ENCODE results near the gene OCRL.
A peak's percentile ranks its signal among the peaks of the same experiment; 100 is the strongest.

Gene OCRL

GRCh38 chrX:129540068-129540653, at the start of gene OCRL:
TSS of gene OCRL (plus strand) at chrX:129540259. CDS start at chrX:129540440, 181 bp downstream.
- Histone ChIP-seq H3K27me3 (ENCODE audit: control insufficient read depth in 1 of 2, insufficient read depth in 2 of 2, low read length in 2 of 2) (no peaks in the 10 kb centered on the region), H3K36me3 (ENCODE audit: control insufficient read depth in 2 of 2, insufficient read depth in 2 of 2, low read length in 2 of 2) (no peaks in the 10 kb centered on the region), H3K27ac (ENCODE audit: low read length) (no peak within 1 kb of the TSS), H3K9ac (ENCODE audit: low read length in 2 of 2) (peak within 1 kb of the TSS; percentile 51 to 65), H3K9me3 (ENCODE audit: control insufficient read depth in 2 of 2, low read length in 2 of 2) (no peaks in the 10 kb centered on the region), H3K4me3 (ENCODE audit: low read length in 2 of 2) (peak within 1 kb of the TSS; percentile 71 to 72), H3K4me1 (ENCODE audit: control insufficient read depth, insufficient read depth, low read length) (no peaks in the 10 kb centered on the region)

DNA sequence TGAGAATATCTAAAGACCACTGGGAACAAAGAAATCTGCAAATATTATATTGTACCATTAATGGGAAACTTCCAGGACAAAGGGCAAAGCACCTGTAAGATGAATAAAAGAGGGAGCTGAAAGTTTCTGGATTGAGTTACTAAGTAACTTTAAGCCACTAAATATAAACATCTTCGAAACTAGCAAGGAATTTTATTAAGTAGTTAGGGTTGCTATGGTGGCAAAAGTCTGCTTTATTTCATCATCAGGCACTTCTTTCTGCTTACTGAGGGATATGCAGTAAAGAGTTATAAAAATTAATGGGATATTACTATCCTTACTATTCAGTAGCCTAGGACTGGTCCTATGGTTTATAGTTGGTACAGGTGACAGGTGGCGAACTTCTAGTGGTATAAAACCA, 49.7 kb upstream of the OCRL start:
- no peak overlapping the region for H3K4me3 ChIP-seq (ENCODE audit: low read length in 2 of 2)
- H3K27me3 ChIP-seq (ENCODE audit: control insufficient read depth in 1 of 2, insufficient read depth in 2 of 2, low read length in 2 of 2), result no peaks in the 10 kb centered on the region
- H3K9ac ChIP-seq (ENCODE audit: low read length in 2 of 2), result no peak overlapping the region
- H3K27ac ChIP-seq (ENCODE audit: low read length), result no peak overlapping the region
- peaks cover 0 to 29% of the 10 kb centered on the region in 2 donors for H3K36me3 ChIP-seq (ENCODE audit: control insufficient read depth in 2 of 2, insufficient read depth in 2 of 2, low read length in 2 of 2)
- H3K9me3 ChIP-seq (ENCODE audit: control insufficient read depth in 2 of 2, low read length in 2 of 2), result no peaks in the 10 kb centered on the region
- H3K4me1 ChIP-seq (ENCODE audit: control insufficient read depth, insufficient read depth, low read length), result no peaks in the 10 kb centered on the region

- Histone ChIP-seq H3K4me1 (ENCODE audit: control insufficient read depth, insufficient read depth, low read length) (no peaks in the 10 kb centered on the region), H3K9ac (ENCODE audit: low read length in 2 of 2) (no peak overlapping the region), H3K36me3 (ENCODE audit: control insufficient read depth in 2 of 2, insufficient read depth in 2 of 2, low read length in 2 of 2) (peaks cover 7 to 29% of the 10 kb centered on the region in 2 donors), H3K27ac (ENCODE audit: low read length) (no peak overlapping the region), H3K27me3 (ENCODE audit: control insufficient read depth in 1 of 2, insufficient read depth in 2 of 2, low read length in 2 of 2) (no peaks in the 10 kb centered on the region), H3K4me3 (ENCODE audit: low read length in 2 of 2) (no peak overlapping the region), H3K9me3 (ENCODE audit: control insufficient read depth in 2 of 2, low read length in 2 of 2) (no peaks in the 10 kb centered on the region)
These were observed 46.4 kb upstream of the OCRL start for GRCh38 chrX:129493643-129494042.

DNA sequence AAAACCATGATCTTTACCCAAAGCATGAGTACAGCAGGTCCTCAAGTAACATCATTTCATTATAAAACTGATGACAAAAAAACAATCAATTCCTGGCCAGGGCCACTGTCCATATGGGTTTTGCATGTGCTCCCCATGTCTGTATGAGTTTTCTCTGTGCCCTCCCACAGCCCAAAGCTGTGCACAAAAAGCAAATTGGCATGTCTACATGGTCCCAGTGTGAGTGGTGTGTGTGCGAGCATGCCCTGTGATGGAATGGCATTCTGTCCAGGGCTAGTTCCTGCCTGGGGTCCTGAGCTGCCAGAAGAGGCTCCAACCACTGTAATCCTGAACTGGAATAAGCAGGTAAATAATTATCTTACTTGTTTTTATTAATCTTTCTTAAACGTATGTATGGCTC, 45.2 kb upstream of the OCRL start:
- H3K27ac ChIP-seq (ENCODE audit: low read length), result no peak overlapping the region
- no peaks in the 10 kb centered on the region for H3K4me1 ChIP-seq (ENCODE audit: control insufficient read depth, insufficient read depth, low read length)
- H3K36me3 ChIP-seq (ENCODE audit: control insufficient read depth in 2 of 2, insufficient read depth in 2 of 2, low read length in 2 of 2), result peaks cover 7 to 29% of the 10 kb centered on the region in 2 donors
- no peak overlapping the region for H3K9ac ChIP-seq (ENCODE audit: low read length in 2 of 2)
- no peak overlapping the region for H3K4me3 ChIP-seq (ENCODE audit: low read length in 2 of 2)
- no peaks in the 10 kb centered on the region for H3K27me3 ChIP-seq (ENCODE audit: control insufficient read depth in 1 of 2, insufficient read depth in 2 of 2, low read length in 2 of 2)
- no peaks in the 10 kb centered on the region for H3K9me3 ChIP-seq (ENCODE audit: control insufficient read depth in 2 of 2, low read length in 2 of 2)

- Histone ChIP-seq H3K9ac (ENCODE audit: low read length in 2 of 2) (no peak overlapping the region), H3K9me3 (ENCODE audit: control insufficient read depth in 2 of 2, low read length in 2 of 2) (no peaks in the 10 kb centered on the region), H3K27me3 (ENCODE audit: control insufficient read depth in 1 of 2, insufficient read depth in 2 of 2, low read length in 2 of 2) (no peaks in the 10 kb centered on the region), H3K27ac (ENCODE audit: low read length) (no peak overlapping the region), H3K36me3 (ENCODE audit: control insufficient read depth in 2 of 2, insufficient read depth in 2 of 2, low read length in 2 of 2) (peaks cover 7 to 29% of the 10 kb centered on the region in 2 donors), H3K4me1 (ENCODE audit: control insufficient read depth, insufficient read depth, low read length) (no peaks in the 10 kb centered on the region), H3K4me3 (ENCODE audit: low read length in 2 of 2) (no peak overlapping the region)
These were observed 44.2 kb upstream of the OCRL start for GRCh38 chrX:129495900-129496299.

DNA sequence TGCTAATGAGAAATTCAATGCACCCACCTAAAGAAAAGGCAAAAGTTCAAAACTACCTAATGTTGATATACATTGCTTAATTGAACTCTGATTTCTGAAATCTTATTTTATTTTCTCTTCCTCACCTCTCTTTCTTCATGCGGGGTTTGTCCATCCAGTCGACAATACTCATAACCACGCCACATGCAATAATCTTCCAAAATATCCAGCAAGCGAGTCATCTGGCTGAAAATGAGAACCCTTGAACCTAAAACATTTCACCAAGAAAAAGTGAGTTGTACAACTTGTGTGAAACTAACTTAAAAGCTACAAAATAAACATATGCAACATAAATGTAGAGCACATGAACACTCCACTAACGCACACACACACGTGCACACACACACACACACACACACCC, 43.4 kb upstream of the OCRL start:
- Histone ChIP-seq H3K27ac (ENCODE audit: low read length) (no peak overlapping the region), H3K4me3 (ENCODE audit: low read length in 2 of 2) (no peak overlapping the region), H3K27me3 (ENCODE audit: control insufficient read depth in 1 of 2, insufficient read depth in 2 of 2, low read length in 2 of 2) (no peaks in the 10 kb centered on the region), H3K36me3 (ENCODE audit: control insufficient read depth in 2 of 2, insufficient read depth in 2 of 2, low read length in 2 of 2) (peaks cover 7 to 28% of the 10 kb centered on the region in 2 donors), H3K9ac (ENCODE audit: low read length in 2 of 2) (no peak overlapping the region), H3K4me1 (ENCODE audit: control insufficient read depth, insufficient read depth, low read length) (no peaks in the 10 kb centered on the region), H3K9me3 (ENCODE audit: control insufficient read depth in 2 of 2, low read length in 2 of 2) (no peaks in the 10 kb centered on the region)

DNA sequence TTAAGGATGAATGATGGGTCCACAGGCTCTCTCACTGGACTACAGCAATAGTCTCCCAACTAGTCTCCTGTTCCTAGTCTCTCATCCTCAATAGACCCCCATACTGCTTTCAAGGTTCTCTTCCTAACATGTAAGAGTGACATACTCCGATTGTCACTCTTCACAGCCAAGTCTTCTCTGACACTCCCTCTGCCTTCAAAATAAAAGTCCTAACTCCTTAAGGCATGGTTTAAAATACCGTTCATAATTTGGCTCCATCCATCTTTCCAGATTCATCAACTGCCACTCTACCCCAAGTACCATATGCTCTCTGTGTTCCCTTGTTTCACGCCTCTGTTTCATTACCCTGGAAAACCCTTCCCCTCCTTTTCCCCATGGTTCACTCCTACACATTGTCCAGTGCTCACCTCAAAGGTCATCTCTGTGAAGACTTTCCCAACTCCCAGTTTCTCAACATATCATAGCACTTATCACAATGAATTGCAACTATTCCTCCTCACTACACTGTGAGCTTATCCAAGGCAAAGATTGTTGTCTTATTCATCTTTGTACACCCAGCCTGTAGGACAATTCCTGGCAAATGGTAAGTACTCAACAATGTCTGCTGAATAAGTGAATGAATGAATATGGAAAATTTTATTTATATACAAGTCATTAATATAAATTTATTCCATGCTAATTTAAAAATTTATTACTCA, 42.8 kb upstream of the OCRL start:
- Histone ChIP-seq H3K9ac (ENCODE audit: low read length in 2 of 2) (no peak overlapping the region), H3K27me3 (ENCODE audit: control insufficient read depth in 1 of 2, insufficient read depth in 2 of 2, low read length in 2 of 2) (no peaks in the 10 kb centered on the region), H3K27ac (ENCODE audit: low read length) (no peak overlapping the region), H3K4me1 (ENCODE audit: control insufficient read depth, insufficient read depth, low read length) (no peaks in the 10 kb centered on the region), H3K9me3 (ENCODE audit: control insufficient read depth in 2 of 2, low read length in 2 of 2) (no peaks in the 10 kb centered on the region), H3K36me3 (ENCODE audit: control insufficient read depth in 2 of 2, insufficient read depth in 2 of 2, low read length in 2 of 2) (peaks cover 7 to 32% of the 10 kb centered on the region in 2 donors), H3K4me3 (ENCODE audit: low read length in 2 of 2) (no peak overlapping the region)

GRCh38 chrX:129510331-129510730, 29.7 kb upstream of the OCRL start:
- H3K27me3 ChIP-seq (ENCODE audit: control insufficient read depth in 1 of 2, insufficient read depth in 2 of 2, low read length in 2 of 2), result no peaks in the 10 kb centered on the region
- no peaks in the 10 kb centered on the region for H3K4me1 ChIP-seq (ENCODE audit: control insufficient read depth, insufficient read depth, low read length)
- no peak overlapping the region for H3K4me3 ChIP-seq (ENCODE audit: low read length in 2 of 2)
- peaks cover 0 to 3% of the 10 kb centered on the region in 2 donors for H3K36me3 ChIP-seq (ENCODE audit: control insufficient read depth in 2 of 2, insufficient read depth in 2 of 2, low read length in 2 of 2)
- no peaks in the 10 kb centered on the region for H3K9me3 ChIP-seq (ENCODE audit: control insufficient read depth in 2 of 2, low read length in 2 of 2)
- H3K27ac ChIP-seq (ENCODE audit: low read length), result no peak overlapping the region
- no peak overlapping the region for H3K9ac ChIP-seq (ENCODE audit: low read length in 2 of 2)

DNA sequence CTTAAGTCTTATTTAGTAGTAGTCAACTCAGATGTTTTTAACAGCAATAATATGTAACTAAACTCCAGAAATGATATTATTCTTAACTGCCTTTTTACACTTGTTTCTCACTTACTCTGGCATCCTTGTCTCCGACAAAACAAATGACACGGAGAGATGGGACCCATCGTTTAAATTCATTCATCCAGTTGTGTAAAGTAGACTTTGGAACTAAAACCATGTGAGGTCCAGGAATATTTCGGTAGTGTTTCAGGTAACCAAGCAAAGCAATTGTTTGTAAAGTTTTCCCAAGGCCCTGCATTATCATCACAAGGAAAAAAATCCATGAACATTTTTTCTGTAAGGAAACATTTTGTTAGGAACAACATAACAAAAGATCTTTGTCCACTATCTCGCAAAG, 28.4 kb upstream of the OCRL start:
- H3K9me3 ChIP-seq (ENCODE audit: control insufficient read depth in 2 of 2, low read length in 2 of 2), result no peaks in the 10 kb centered on the region
- no peaks in the 10 kb centered on the region for H3K27me3 ChIP-seq (ENCODE audit: control insufficient read depth in 1 of 2, insufficient read depth in 2 of 2, low read length in 2 of 2)
- H3K27ac ChIP-seq (ENCODE audit: low read length), result no peak overlapping the region
- H3K36me3 ChIP-seq (ENCODE audit: control insufficient read depth in 2 of 2, insufficient read depth in 2 of 2, low read length in 2 of 2), result peaks cover 0 to 3% of the 10 kb centered on the region in 2 donors
- no peaks in the 10 kb centered on the region for H3K4me1 ChIP-seq (ENCODE audit: control insufficient read depth, insufficient read depth, low read length)
- no peak overlapping the region for H3K4me3 ChIP-seq (ENCODE audit: low read length in 2 of 2)
- no peak overlapping the region for H3K9ac ChIP-seq (ENCODE audit: low read length in 2 of 2)

GRCh38 chrX:129512409-129512808, 27.6 kb upstream of the OCRL start:
- no peaks in the 10 kb centered on the region for H3K9me3 ChIP-seq (ENCODE audit: control insufficient read depth in 2 of 2, low read length in 2 of 2)
- no peak overlapping the region for H3K27ac ChIP-seq (ENCODE audit: low read length)
- peaks cover 0 to 3% of the 10 kb centered on the region in 2 donors for H3K36me3 ChIP-seq (ENCODE audit: control insufficient read depth in 2 of 2, insufficient read depth in 2 of 2, low read length in 2 of 2)
- H3K4me1 ChIP-seq (ENCODE audit: control insufficient read depth, insufficient read depth, low read length), result no peaks in the 10 kb centered on the region
- no peak overlapping the region for H3K9ac ChIP-seq (ENCODE audit: low read length in 2 of 2)
- H3K27me3 ChIP-seq (ENCODE audit: control insufficient read depth in 1 of 2, insufficient read depth in 2 of 2, low read length in 2 of 2), result no peaks in the 10 kb centered on the region
- no peak overlapping the region for H3K4me3 ChIP-seq (ENCODE audit: low read length in 2 of 2)

GRCh38 chrX:129516402-129516801, 23.7 kb upstream of the OCRL start:
- H3K9me3 ChIP-seq (ENCODE audit: control insufficient read depth in 2 of 2, low read length in 2 of 2), result no peaks in the 10 kb centered on the region
- no peak overlapping the region for H3K9ac ChIP-seq (ENCODE audit: low read length in 2 of 2)
- no peaks in the 10 kb centered on the region for H3K27me3 ChIP-seq (ENCODE audit: control insufficient read depth in 1 of 2, insufficient read depth in 2 of 2, low read length in 2 of 2)
- H3K4me3 ChIP-seq (ENCODE audit: low read length in 2 of 2), result no peak overlapping the region
- H3K4me1 ChIP-seq (ENCODE audit: control insufficient read depth, insufficient read depth, low read length), result no peaks in the 10 kb centered on the region
- peaks cover 0 to 3% of the 10 kb centered on the region in 2 donors for H3K36me3 ChIP-seq (ENCODE audit: control insufficient read depth in 2 of 2, insufficient read depth in 2 of 2, low read length in 2 of 2)
- no peak overlapping the region for H3K27ac ChIP-seq (ENCODE audit: low read length)
